COLO668 (cell line): Measurements from ENCODE around the gene PRKACB.
"Not testable (repeated sequence)": the region's sequence is repeated elsewhere in the genome, so short reads cannot be mapped to it uniquely, and the experiment has no call there.

Experiments used
- DNase-seq: peaks from one replicate; lab custom pipeline; 2025; ENCODE audit not compliant: unreplicated experiment; lab: John Stamatoyannopoulos, UW

PRKACB gene

GRCh38 chr1:84265867-84266266 lies 121.8 kb downstream of the PRKACB start:
- no peak for DNase-seq

- no peak for DNase-seq
Measured at GRCh38 chr1:84266748-84267147, 122.7 kb downstream of the PRKACB start.

GRCh38 chr1:84267476-84267875 lies 123.4 kb downstream of the PRKACB start:
- no peak for DNase-seq

- no peak for DNase-seq
Measured at GRCh38 chr1:84268346-84268745, 124.3 kb downstream of the PRKACB start.

- DNase-seq, result no peak
Measured at GRCh38 chr1:84269306-84269705, 125.2 kb downstream of the PRKACB start.

- DNase-seq, result peak; percentile 68
Measured at GRCh38 chr1:84271441-84272151, 127.5 kb downstream of the PRKACB start.

GRCh38 chr1:84272401-84272800 lies 128.3 kb downstream of the PRKACB start:
- DNase-seq, result peak; percentile 83

- DNase-seq, result no peak
Measured at GRCh38 chr1:84277343-84278059, 133.4 kb downstream of the PRKACB start.

GRCh38 chr1:84278905-84279304 lies 134.8 kb downstream of the PRKACB start:
- no peak for DNase-seq

- no peak for DNase-seq
Measured at GRCh38 chr1:84280912-84281311, 136.8 kb downstream of the PRKACB start.

- no peak for DNase-seq
Measured at GRCh38 chr1:84282780-84283333, 138.8 kb downstream of the PRKACB start.

GRCh38 chr1:84283381-84283780 lies 139.3 kb downstream of the PRKACB start:
- DNase-seq, result no peak

GRCh38 chr1:84286071-84286470 lies 142.0 kb downstream of the PRKACB start:
- no peak for DNase-seq

GRCh38 chr1:84287389-84287788 lies 143.3 kb downstream of the PRKACB start:
- not testable (repeated sequence) for DNase-seq
